ENCODE results near the gene MAPK12.

MAPK12 gene

GRCh38 chr22:50267591-50268390 is 6.3 kb upstream of the MAPK12 start:
- peak; percentile 49 for TF ChIP-seq CTCF (IDR thresholded peaks at IDR 0.05; ENCODE audit: extremely low read depth, insufficient read depth, missing control alignments)
- in situ Hi-C loops (cut with MboI; ENCODE audit: low pct_unique_long_range_greater_than_20kb, low sequenced_read_pairs, unreplicated experiment), result no loop called here
- DNase-seq (ENCODE audit: low spot score), result peak; percentile 78

- DNase-seq (ENCODE audit: low spot score), result no peak
- in situ Hi-C loops (cut with MboI; ENCODE audit: low pct_unique_long_range_greater_than_20kb, low sequenced_read_pairs, unreplicated experiment), result no loop called here
- no peak for TF ChIP-seq CTCF (IDR thresholded peaks at IDR 0.05; ENCODE audit: extremely low read depth, insufficient read depth, missing control alignments)
These were observed 5.5 kb upstream of the MAPK12 start for GRCh38 chr22:50266994-50267393.

GRCh38 chr22:50264946-50265669 is 3.6 kb upstream of the MAPK12 start:
- no peak for DNase-seq (ENCODE audit: low spot score)
- no peak for TF ChIP-seq CTCF (IDR thresholded peaks at IDR 0.05; ENCODE audit: extremely low read depth, insufficient read depth, missing control alignments)
- in situ Hi-C loops (cut with MboI; ENCODE audit: low pct_unique_long_range_greater_than_20kb, low sequenced_read_pairs, unreplicated experiment), result no loop called here

GRCh38 chr22:50264104-50264745 is 2.7 kb upstream of the MAPK12 start:
- TF ChIP-seq CTCF (IDR thresholded peaks at IDR 0.05; ENCODE audit: extremely low read depth, insufficient read depth, missing control alignments), result no peak
- no peak for DNase-seq (ENCODE audit: low spot score)
- in situ Hi-C loops (cut with MboI; ENCODE audit: low pct_unique_long_range_greater_than_20kb, low sequenced_read_pairs, unreplicated experiment), result no loop called here

GRCh38 chr22:50262973-50263617 is 1.6 kb upstream of the MAPK12 start:
- in situ Hi-C loops (cut with MboI; ENCODE audit: low pct_unique_long_range_greater_than_20kb, low sequenced_read_pairs, unreplicated experiment), result no loop called here
- DNase-seq (ENCODE audit: low spot score), result no peak
- TF ChIP-seq CTCF (IDR thresholded peaks at IDR 0.05; ENCODE audit: extremely low read depth, insufficient read depth, missing control alignments), result no peak

GRCh38 chr22:50262460-50262911 is 1.0 kb upstream of the MAPK12 start:
- DNase-seq (ENCODE audit: low spot score), result no peak
- in situ Hi-C loops (cut with MboI; ENCODE audit: low pct_unique_long_range_greater_than_20kb, low sequenced_read_pairs, unreplicated experiment), result no loop called here
- TF ChIP-seq CTCF (IDR thresholded peaks at IDR 0.05; ENCODE audit: extremely low read depth, insufficient read depth, missing control alignments), result no peak

All from GM13977 (cell line).